GM19099 (cell line): Measurements from ENCODE around the gene MNX1.

Experiments used
- POLR2A ChIP-seq: IDR thresholded peaks from 3 replicates; pipeline ENCODE4 v1.6.1; 2011; ENCODE audit warnings: low read depth; ENCODE audit not compliant: insufficient read length; ENCODE audit errors: extremely low read depth

Gene MNX1

GRCh38 chr7:157013602-157014549 lies 3.4 kb upstream of the MNX1 start:
- no peak for TF ChIP-seq POLR2A

DNA sequence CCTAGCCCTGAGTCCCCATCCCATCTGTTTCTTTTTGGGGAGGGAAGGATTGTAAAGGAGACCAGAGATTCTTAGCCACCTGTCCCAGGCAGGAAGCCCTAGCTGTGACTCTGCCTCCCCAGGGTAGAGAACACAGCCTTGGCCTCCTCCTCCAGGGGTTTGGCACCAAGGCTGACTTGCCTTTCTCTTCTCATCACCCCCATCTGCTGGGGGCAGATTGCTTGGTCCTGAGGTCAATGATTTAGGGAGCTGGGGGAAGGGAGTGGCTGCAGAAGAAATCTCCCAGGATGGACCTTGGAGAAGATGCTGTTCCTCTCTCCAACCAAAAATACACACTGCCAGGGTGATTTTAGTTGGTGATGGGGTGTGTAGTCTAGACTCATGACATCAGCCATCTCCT lies 2.6 kb upstream of the MNX1 start:
- no peak for TF ChIP-seq POLR2A

DNA sequence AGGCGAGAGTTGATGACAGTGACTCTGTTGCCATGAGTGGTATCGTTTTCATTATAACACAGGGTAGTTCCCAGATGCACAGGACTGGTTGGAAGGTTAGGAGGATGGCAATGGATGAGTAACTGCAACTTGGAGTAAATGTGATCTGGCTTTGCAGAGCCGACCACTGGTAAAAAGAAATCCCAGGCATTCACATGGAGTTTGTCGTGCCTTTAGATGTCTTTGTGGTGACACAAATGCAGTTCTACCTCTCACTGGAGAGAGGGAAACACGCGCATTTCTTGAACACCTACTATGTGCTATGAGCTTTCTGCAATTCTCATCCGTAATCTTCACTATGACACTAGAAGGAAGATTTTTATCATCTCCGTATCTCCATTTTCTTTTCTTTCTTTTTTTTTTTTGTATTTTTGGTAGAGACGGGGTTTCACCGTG lies 1.7 kb upstream of the MNX1 start:
- no peak for TF ChIP-seq POLR2A

- no peak for TF ChIP-seq POLR2A
Measured at GRCh38 chr7:157011333-157012112, 1.1 kb upstream of the MNX1 start.

DNA sequence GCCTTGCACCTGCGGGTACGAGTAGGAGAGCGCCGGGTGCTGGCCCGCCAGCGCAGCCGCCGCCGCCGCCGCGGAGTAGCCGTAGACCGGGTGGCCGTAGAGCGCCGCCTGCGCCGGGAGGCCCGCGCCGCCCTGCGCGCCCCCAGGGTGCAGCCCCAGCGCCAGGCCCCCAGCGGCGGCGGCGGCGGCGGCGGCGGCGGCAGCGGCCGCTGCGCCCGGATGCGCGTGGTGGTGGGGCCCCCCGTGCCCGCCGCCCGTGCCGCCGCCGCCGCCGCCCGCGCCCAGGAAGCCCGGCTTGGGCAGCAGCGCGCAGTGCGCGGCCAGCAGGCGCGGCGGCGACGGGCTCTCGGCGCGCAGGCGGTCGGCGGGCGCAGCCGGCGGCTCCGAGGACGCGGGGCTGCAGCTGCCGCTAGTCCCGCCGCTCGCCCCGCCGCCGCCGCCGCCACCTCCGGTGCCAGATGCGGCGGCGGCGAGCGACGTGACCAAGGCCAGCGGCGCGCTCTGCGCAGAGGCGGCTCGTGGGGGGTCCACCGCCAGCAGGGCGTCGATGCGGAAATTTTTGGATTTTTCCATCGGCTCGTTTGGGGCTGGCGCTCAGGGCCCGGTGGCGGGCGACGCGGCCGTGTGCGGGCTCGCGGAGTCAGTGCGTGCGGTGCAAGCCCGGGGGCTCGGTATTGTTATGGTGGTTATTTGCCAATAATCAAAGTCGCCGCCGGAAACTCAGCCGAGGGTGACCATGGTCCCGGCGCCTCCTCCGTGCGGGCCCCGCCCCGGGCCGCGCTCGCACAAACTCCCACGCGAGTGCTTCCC lies 480 bp downstream of the MNX1 start:
- no peak for TF ChIP-seq POLR2A

- peak; percentile 53 for TF ChIP-seq POLR2A
Measured at GRCh38 chr7:157009170-157009777, 1.2 kb downstream of the MNX1 start.

DNA sequence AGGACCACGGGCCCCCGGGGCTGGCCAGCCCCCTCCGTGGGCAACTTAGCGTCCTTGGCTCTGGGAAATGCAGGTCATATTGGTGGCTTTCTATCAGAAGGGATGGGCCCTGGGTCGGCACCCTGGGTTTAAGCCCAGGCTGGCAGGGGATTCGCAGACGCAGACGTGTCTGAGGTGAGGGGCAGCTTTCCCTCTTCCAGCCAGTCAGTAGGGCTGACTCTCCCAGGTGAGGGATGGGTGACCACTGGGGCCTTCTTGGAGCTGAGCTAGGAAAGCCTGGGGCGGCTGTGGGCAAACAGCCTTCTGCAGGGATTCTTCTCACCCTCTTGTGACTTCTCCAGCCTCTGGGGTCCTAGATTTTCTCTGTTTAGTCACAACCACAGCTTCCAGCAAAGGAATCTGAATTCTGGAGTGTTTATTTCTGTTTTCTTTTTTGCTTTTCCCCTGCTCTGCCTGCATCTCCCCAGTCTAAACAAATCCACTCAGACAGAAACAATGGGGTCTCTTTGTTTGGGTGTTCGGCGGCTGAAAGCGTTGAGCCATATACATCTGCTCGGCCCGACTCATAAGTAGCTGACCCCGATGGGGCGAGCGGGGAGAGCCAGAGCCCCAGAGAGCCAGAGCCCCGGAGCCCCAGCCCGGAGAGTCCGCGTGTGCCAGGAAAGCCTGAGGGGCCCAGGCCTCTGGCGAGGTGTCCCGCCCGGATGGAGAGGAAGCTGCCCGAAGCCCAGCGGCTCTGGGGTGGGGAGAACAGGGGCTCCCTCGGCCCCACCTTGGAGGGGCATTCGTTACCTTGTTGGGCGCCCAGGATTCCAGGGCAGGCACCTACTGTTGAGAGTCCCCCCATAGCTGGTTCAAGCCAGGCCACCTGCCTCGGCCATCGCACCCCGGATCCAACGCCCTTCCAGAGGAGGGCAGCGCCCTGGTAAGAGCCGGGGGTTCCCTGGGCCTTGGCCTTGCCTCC lies 2.0 kb downstream of the MNX1 start:
- no peak for TF ChIP-seq POLR2A

- TF ChIP-seq POLR2A = no peak
Measured at GRCh38 chr7:157007470-157008066, 2.9 kb downstream of the MNX1 start.

DNA sequence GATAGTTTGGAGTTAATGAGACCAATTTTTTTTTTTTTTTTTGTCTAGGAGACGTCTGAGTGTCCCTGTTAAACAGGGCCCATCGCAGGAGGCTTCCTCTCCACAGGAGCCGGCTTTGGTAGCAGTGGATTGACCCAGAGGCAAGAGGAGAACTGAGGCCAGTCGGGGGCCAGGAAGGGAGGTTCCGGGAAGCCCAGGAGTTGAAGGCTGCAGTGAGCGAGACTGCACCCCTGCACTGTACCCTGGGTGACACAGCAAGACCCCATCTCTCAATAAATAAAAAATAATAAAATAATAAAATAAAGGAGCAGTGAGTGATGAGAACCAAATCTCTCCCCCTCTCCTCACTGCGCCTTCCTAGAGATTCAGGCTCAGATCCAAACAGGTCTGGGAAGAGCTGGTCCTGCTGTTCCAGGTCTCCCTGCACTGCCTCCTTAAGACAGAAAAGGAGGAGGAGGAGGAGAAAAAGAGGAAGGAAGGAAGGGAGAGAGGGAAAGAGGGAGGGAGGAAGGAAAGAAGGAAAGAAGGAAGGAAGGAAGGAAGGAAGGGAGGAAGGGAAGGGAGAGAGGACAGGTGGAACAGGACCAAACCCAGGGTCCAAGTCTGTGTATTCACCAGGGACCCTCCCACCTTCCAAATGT lies 3.5 kb downstream of the MNX1 start:
- TF ChIP-seq POLR2A = no peak

- no peak for TF ChIP-seq POLR2A
Measured at GRCh38 chr7:157006205-157006747, 4.2 kb downstream of the MNX1 start.

- TF ChIP-seq POLR2A = no peak
Measured at GRCh38 chr7:157005456-157006204, 4.8 kb downstream of the MNX1 start.
